Sigmoid colon (tissue), 7 donors: ENCODE data around the gene KCNK6. TPM values are rescaled to one million over a fixed set of nuclear protein-coding genes. Genes with fewer than 3 reads are reported as not detected.
"Not testable (repeated sequence)": the region's sequence is repeated elsewhere in the genome, so short reads cannot be mapped to it uniquely, and the experiment has no call there.

Experiments
- DNase-seq: peaks from one replicate; pipeline ENCODE4 v3.0.0-alpha.2; 2019
- H3K27ac ChIP-seq, 4 donors: fragments of 200-600 bp; sonication (generic); one replicate each; pipeline ENCODE4 v1.5.1; 2016 to 2019; ENCODE audit warnings: mild to moderate bottlenecking in 1 of 4
- H3K27me3 ChIP-seq, 3 donors: fragments of 200-600 bp; sonication (generic); one replicate each; pipeline ENCODE4 v1.5.1; 2019; ENCODE audit warnings: mild to moderate bottlenecking in 1 of 3
- H3K36me3 ChIP-seq, 4 donors: fragments of 200-600 bp; sonication (generic); one replicate each; pipeline ENCODE4 v1.5.1; 2016 to 2019
- H3K4me1 ChIP-seq, 4 donors: fragments of 200-600 bp; sonication (generic); one replicate each; pipeline ENCODE4 v1.5.1; 2017 to 2019
- H3K4me3 ChIP-seq, 4 donors: fragments of 200-600 bp; sonication (generic); one replicate each; pipeline ENCODE4 v1.5.1; 2017 to 2019; ENCODE audit warnings: mild to moderate bottlenecking in 2 of 4, moderate library complexity in 1 of 4
- H3K9me3 ChIP-seq, 4 donors: fragments of 200-600 bp in 3 of 4; sonication (generic) in 3 of 4; one replicate each; pipeline versions ENCODE4 v1.5.1 to v1.6.1; 2013 to 2019
- CTCF ChIP-seq, 4 experiments: fragments of 450-650 bp in 3 of 4; fragments of 200-600 bp in 1 of 4; IDR thresholded peaks; one replicate each; pipeline ENCODE4 v1.5.1; 2016 to 2019; ENCODE audit warnings: antibody characterized with exemption in 4 of 4, mild to moderate bottlenecking in 3 of 4, moderate library complexity in 2 of 4
- EP300 ChIP-seq, 4 donors: sonication (generic); formaldehyde crosslinking; IDR thresholded peaks; one replicate each; pipeline ENCODE4 v1.6.1; 2017; ENCODE audit warnings: antibody characterized with exemption in 4 of 4
- POLR2A ChIP-seq, 2 donors: fragments of 450-650 bp; IDR thresholded peaks; one replicate each; pipeline ENCODE4 v1.6.1; 2016; ENCODE audit warnings: antibody characterized with exemption in 2 of 2, mild to moderate bottlenecking in 2 of 2, moderate library complexity in 2 of 2
- POLR2AphosphoS5 ChIP-seq, 4 donors: sonication (generic); formaldehyde crosslinking; IDR thresholded peaks; one replicate each; pipeline ENCODE4 v1.6.1; 2017; ENCODE audit warnings: antibody characterized with exemption in 4 of 4
- WGBS, 2 donors: extraction: QIAGEN DNeasy Blood & Tissue Kit; methylation state at CpG; one replicate each; pipeline ENCODE4 v1.1.7; 2013; 5-methylcytosine and 5-hydroxymethylcytosine counted together
- intact Hi-C: fragments of 100-400 bp; cut with DNase I; formaldehyde crosslinking; loops from one replicate; pipeline ENCODE4 v1.15.1; 2023
- polyA plus RNA-seq, 3 donors: library from polyadenylated mRNA; stranded (reverse); fragments of 200-250 nt; gene quantifications; one replicate each; pipeline ENCODE4 v1.2.3, GENCODE V29; 2013
- total RNA-seq, 4 donors: library from RNA; depleted of rRNA; stranded (reverse); fragments of >200 nt; gene quantifications; one replicate each; pipeline ENCODE4 v1.1.0, GENCODE V29; 2016
- donor health status: healthy with polysubstance abuse.
- donor health status: Bipolar disorder and iron deficiency.
- donor health status: healthy.

The KCNK6 gene
- total and polyA plus RNA-seq, 7 donors = 5.4 to 24.6 (median 12.1) TPM

- intact Hi-C loops = no loop called here
- Histone ChIP-seq H3K4me3 (peak overlapping the region; percentile 22 to 58 (median 49)), H3K36me3 (no peaks in the 10 kb centered on the region), H3K27ac (peak overlapping the region in 2 of 4 donors; percentile 45 to 60), H3K4me1 (peaks cover 2 to 21% (median 20%) of the 10 kb centered on the region in 4 donors), H3K9me3 (no peaks in the 10 kb centered on the region), H3K27me3 (peaks cover 9 to 79% (median 57%) of the 10 kb centered on the region in 3 donors)
- no peak for TF ChIP-seq POLR2A (IDR thresholded peaks at IDR 0.05)
- TF ChIP-seq EP300 (IDR thresholded peaks at IDR 0.05) = no peak
- TF ChIP-seq CTCF (IDR thresholded peaks at IDR 0.05) = peak in 3 of 4 experiments; percentile 13 to 30 (median 23)
- no peak for TF ChIP-seq POLR2AphosphoS5 (IDR thresholded peaks at IDR 0.05)
- WGBS, 2 donors = 1% methylated on average over 37 of the region's 37 CpGs
- DNase-seq = peak; percentile 79
Measured at GRCh38 chr19:38361633-38362075, 42.0 kb downstream of the KCNK6 start.

- peaks cover 2 to 21% (median 20%) of the 10 kb centered on the region in 4 donors for H3K4me1 ChIP-seq
- TF ChIP-seq EP300 (IDR thresholded peaks at IDR 0.05) (no peak), POLR2AphosphoS5 (IDR thresholded peaks at IDR 0.05) (peak in 2 of 4 donors; percentile 9 to 32)
- peak overlapping the region; percentile 22 to 60 (median 46) for H3K27ac ChIP-seq
- intact Hi-C loops = no loop called here
- peaks cover 9 to 81% (median 57%) of the 10 kb centered on the region in 3 donors for H3K27me3 ChIP-seq
- H3K36me3 ChIP-seq = no peaks in the 10 kb centered on the region
- peak overlapping the region; percentile 22 to 58 (median 49) for H3K4me3 ChIP-seq
- no peaks in the 10 kb centered on the region for H3K9me3 ChIP-seq
- WGBS, 2 donors = 1% methylated on average over 68 of the region's 68 CpGs
- peak; percentile 86 for DNase-seq
Measured at GRCh38 chr19:38362076-38362945, 42.7 kb downstream of the KCNK6 start.

- H3K9me3 ChIP-seq, DNase-seq, intact Hi-C loops, H3K27ac ChIP-seq, H3K36me3 ChIP-seq: not testable (repeated sequence)
- Histone ChIP-seq H3K4me1 (peaks cover 2 to 21% (median 20%) of the 10 kb centered on the region in 4 donors), H3K4me3 (peak overlapping the region in 2 of 4 donors; percentile 56 to 58), H3K27me3 (peaks cover 9 to 83% (median 61%) of the 10 kb centered on the region in 3 donors)
- 65 to 75% methylated on average over 14 to 15 of the region's 16 CpGs for WGBS, 2 donors
Measured at GRCh38 chr19:38362946-38363688, 43.5 kb downstream of the KCNK6 start.

GRCh38 chr19:38367041-38367440, 47.4 kb downstream of the KCNK6 start:
- intact Hi-C loops = no loop called here
- H3K36me3 ChIP-seq = no peaks in the 10 kb centered on the region
- TF ChIP-seq POLR2AphosphoS5 (IDR thresholded peaks at IDR 0.05) = no peak
- no peak for TF ChIP-seq POLR2A (IDR thresholded peaks at IDR 0.05)
- TF ChIP-seq EP300 (IDR thresholded peaks at IDR 0.05) = no peak
- no peak for TF ChIP-seq CTCF (IDR thresholded peaks at IDR 0.05)
- H3K4me1 ChIP-seq = peaks cover 2 to 12% (median 10%) of the 10 kb centered on the region in 4 donors
- peaks cover 5 to 55% (median 33%) of the 10 kb centered on the region in 3 donors for H3K27me3 ChIP-seq
- H3K27ac ChIP-seq = no peak overlapping the region
- H3K9me3 ChIP-seq = no peaks in the 10 kb centered on the region
- 59 to 76% methylated on average over 12 of the region's 12 CpGs for WGBS, 2 donors
- no peak overlapping the region for H3K4me3 ChIP-seq
- no peak for DNase-seq

GRCh38 chr19:38369584-38369983, 49.9 kb downstream of the KCNK6 start:
- WGBS, 2 donors = 96% methylated on average over 2 of the region's 2 CpGs

More at GRCh38 chr19:38369584-38369983, 49.9 kb downstream of the KCNK6 start:
- Histone ChIP-seq H3K9me3 (no peaks in the 10 kb centered on the region), H3K4me1 (no peaks in the 10 kb centered on the region), H3K27ac (no peak overlapping the region), H3K27me3 (peaks cover 0 to 40% (median 15%) of the 10 kb centered on the region in 3 donors), H3K36me3 (no peaks in the 10 kb centered on the region), H3K4me3 (no peak overlapping the region)
- no peak for DNase-seq
- intact Hi-C loops = no loop called here
- TF ChIP-seq CTCF (IDR thresholded peaks at IDR 0.05) = no peak
- TF ChIP-seq POLR2A (IDR thresholded peaks at IDR 0.05) = no peak
- TF ChIP-seq POLR2AphosphoS5 (IDR thresholded peaks at IDR 0.05) = no peak
- no peak for TF ChIP-seq EP300 (IDR thresholded peaks at IDR 0.05)
